Hippocampal formation (tissue), 2 donors: Measurements from ENCODE around the gene LUZP2.

ENCODE experiments used
- DNase-seq, 2 donors: peaks; one replicate each; lab custom pipeline; 2025; lab: John Stamatoyannopoulos, UW

Gene LUZP2

GRCh38 chr11:24635588-24636290 is 138.9 kb downstream of the LUZP2 start:
- no peak for DNase-seq

GRCh38 chr11:24636291-24636629 is 139.4 kb downstream of the LUZP2 start:
- no peak for DNase-seq

- DNase-seq, result no peak
Observed at GRCh38 chr11:24637520-24637919, 140.7 kb downstream of the LUZP2 start.

- no peak for DNase-seq
Observed at GRCh38 chr11:24642648-24643047, 145.8 kb downstream of the LUZP2 start.

- no peak for DNase-seq
Observed at GRCh38 chr11:24645563-24645962, 148.7 kb downstream of the LUZP2 start.

- DNase-seq, result no peak
Observed at GRCh38 chr11:24651873-24652272, 155.0 kb downstream of the LUZP2 start.

GRCh38 chr11:24653901-24654300 is 157.0 kb downstream of the LUZP2 start:
- no peak for DNase-seq

GRCh38 chr11:24661331-24661730 is 164.5 kb downstream of the LUZP2 start:
- DNase-seq, result no peak

- no peak for DNase-seq
Observed at GRCh38 chr11:24664399-24664798, 167.5 kb downstream of the LUZP2 start.

- DNase-seq, result no peak
Observed at GRCh38 chr11:24667353-24667968, 170.6 kb downstream of the LUZP2 start.

- DNase-seq, result no peak
Observed at GRCh38 chr11:24678703-24679348, 182.0 kb downstream of the LUZP2 start.

GRCh38 chr11:24679821-24680351 is 183.0 kb downstream of the LUZP2 start:
- DNase-seq, result no peak

GRCh38 chr11:24683583-24683982 is 186.7 kb downstream of the LUZP2 start:
- no peak for DNase-seq

- DNase-seq, result no peak
Observed at GRCh38 chr11:24685821-24686220, 189.0 kb downstream of the LUZP2 start.

- DNase-seq, result no peak
Observed at GRCh38 chr11:24687531-24688147, 190.8 kb downstream of the LUZP2 start.

GRCh38 chr11:24688981-24689380 is 192.1 kb downstream of the LUZP2 start:
- DNase-seq, result no peak

GRCh38 chr11:24697522-24698111 is 200.8 kb downstream of the LUZP2 start:
- DNase-seq, result no peak

- no peak for DNase-seq
Observed at GRCh38 chr11:24704716-24705115, 207.9 kb downstream of the LUZP2 start.

GRCh38 chr11:24705474-24705873 is 208.6 kb downstream of the LUZP2 start:
- no peak for DNase-seq

GRCh38 chr11:24708616-24709015 is 211.8 kb downstream of the LUZP2 start:
- no peak for DNase-seq

- DNase-seq, result no peak
Observed at GRCh38 chr11:24709928-24710565, 213.2 kb downstream of the LUZP2 start.

GRCh38 chr11:24714601-24715000 is 217.7 kb downstream of the LUZP2 start:
- no peak for DNase-seq
